Osteoblast (primary cell): ENCODE measurements around the gene CCDC82. TPM values are rescaled to one million over a fixed set of nuclear protein-coding genes. Genes with fewer than 3 reads are reported as not detected.

ENCODE experiments used
- DNase-seq: peaks from one replicate; pipeline ENCODE4 v3.0.0; 2011; ENCODE audit warnings: low spot score, mixed read lengths; ENCODE audit not compliant: insufficient read length; ENCODE audit errors: missing footprints
- H2AFZ ChIP-seq: 2 replicates; pipeline ENCODE4 v1.6.0; 2011; ENCODE audit warnings: mild to moderate bottlenecking, low read length
- H3K27ac ChIP-seq: 2 replicates; pipeline ENCODE4 v1.5.1; 2011; ENCODE audit warnings: mild to moderate bottlenecking, low read depth, low read length, moderate library complexity
- H3K27me3 ChIP-seq: 2 replicates; pipeline ENCODE4 v1.6.0; 2012; ENCODE audit warnings: mild to moderate bottlenecking, control low read depth, inconsistent platforms, low read length, moderate library complexity; ENCODE audit not compliant: insufficient read depth
- H3K36me3 ChIP-seq: 2 replicates; pipeline ENCODE4 v1.5.1; 2011; ENCODE audit warnings: mild to moderate bottlenecking, low read length, control low read depth, moderate library complexity; ENCODE audit not compliant: insufficient read depth
- H3K4me1 ChIP-seq: 2 replicates; pipeline ENCODE4 v1.5.1; 2011; ENCODE audit warnings: mild to moderate bottlenecking, low read length, control low read depth, moderate library complexity; ENCODE audit not compliant: insufficient read depth
- H3K4me2 ChIP-seq: 2 replicates; pipeline ENCODE4 v1.6.0; 2011; ENCODE audit warnings: mild to moderate bottlenecking, low read length; ENCODE audit not compliant: insufficient read depth
- H3K4me3 ChIP-seq: fragments of 200-600 bp; sonication (generic); 3 replicates; pipeline ENCODE4 v1.5.1; 2012; ENCODE audit warnings: mild to moderate bottlenecking, low read length, inconsistent platforms; ENCODE audit not compliant: insufficient read depth
- H3K79me2 ChIP-seq: 2 replicates; pipeline ENCODE4 v1.6.0; 2012; ENCODE audit warnings: mild to moderate bottlenecking, low read length, control low read depth, inconsistent platforms; ENCODE audit not compliant: insufficient read depth
- H3K9me3 ChIP-seq: 2 replicates; pipeline ENCODE4 v1.5.1; 2011; ENCODE audit warnings: low read depth, low read length, control low read depth
- H4K20me1 ChIP-seq: 2 replicates; pipeline ENCODE4 v1.6.0; 2012; ENCODE audit warnings: mild to moderate bottlenecking, low read length, control low read depth; ENCODE audit not compliant: insufficient read depth
- CTCF ChIP-seq: IDR thresholded peaks from 2 replicates; pipeline ENCODE4 v1.5.1; 2011; ENCODE audit warnings: mild to moderate bottlenecking, low read depth, low read length, moderate library complexity; ENCODE audit errors: extremely low read depth
- total RNA-seq: library from RNA; depleted of rRNA; stranded (reverse); fragments of >200 nt; gene quantifications from 2 replicates; pipeline ENCODE4 v1.2.3, GENCODE V29; 2012

The CCDC82 gene
- total RNA-seq, 1 donor = 19.5 TPM

- peak overlapping the region; percentile 97 for H3K4me2 ChIP-seq
- no peak overlapping the region for H3K27ac ChIP-seq
- H3K4me3 ChIP-seq = no peak overlapping the region
- peaks cover 57% of the 10 kb centered on the region for H3K79me2 ChIP-seq
- H3K9me3 ChIP-seq = no peaks in the 10 kb centered on the region
- no peak overlapping the region for H2AFZ ChIP-seq
- DNase-seq = no peak
- H3K4me1 ChIP-seq = peaks cover 25% of the 10 kb centered on the region
- no peaks in the 10 kb centered on the region for H4K20me1 ChIP-seq
- H3K36me3 ChIP-seq = no peaks in the 10 kb centered on the region
- TF ChIP-seq CTCF = peak; percentile 24
- no peaks in the 10 kb centered on the region for H3K27me3 ChIP-seq
Measured at GRCh38 chr11:96391698-96392307, 2.1 kb upstream of the CCDC82 start.

- no peaks in the 10 kb centered on the region for H3K27me3 ChIP-seq
- H3K9me3 ChIP-seq = no peaks in the 10 kb centered on the region
- H3K4me3 ChIP-seq = peak overlapping the region; percentile 93
- no peak for TF ChIP-seq CTCF
- peak overlapping the region; percentile 92 for H2AFZ ChIP-seq
- no peak for DNase-seq
- H3K4me2 ChIP-seq = peak overlapping the region; percentile 97
- H3K79me2 ChIP-seq = peaks cover 70% of the 10 kb centered on the region
- H4K20me1 ChIP-seq = no peaks in the 10 kb centered on the region
- peaks cover 25% of the 10 kb centered on the region for H3K4me1 ChIP-seq
- H3K27ac ChIP-seq = peak overlapping the region; percentile 95
- H3K36me3 ChIP-seq = no peaks in the 10 kb centered on the region
Measured at GRCh38 chr11:96390488-96390792, 728 bp upstream of the CCDC82 start.

- TF ChIP-seq CTCF = no peak
- H3K9me3 ChIP-seq = no peaks in the 10 kb centered on the region
- H3K36me3 ChIP-seq = no peaks in the 10 kb centered on the region
- H3K27ac ChIP-seq = peak overlapping the region; percentile 95
- peak overlapping the region; percentile 84 for H2AFZ ChIP-seq
- H3K27me3 ChIP-seq = no peaks in the 10 kb centered on the region
- peaks cover 79% of the 10 kb centered on the region for H3K79me2 ChIP-seq
- peaks cover 25% of the 10 kb centered on the region for H3K4me1 ChIP-seq
- no peaks in the 10 kb centered on the region for H4K20me1 ChIP-seq
- peak overlapping the region; percentile 97 for H3K4me2 ChIP-seq
- peak overlapping the region; percentile 93 for H3K4me3 ChIP-seq
- DNase-seq = peak; percentile 53
Measured at GRCh38 chr11:96388891-96389719, 607 bp downstream of the CCDC82 start.

- Histone ChIP-seq H2AFZ (no peak overlapping the region), H3K27ac (no peak overlapping the region), H3K27me3 (no peaks in the 10 kb centered on the region), H3K4me1 (peaks cover 8% of the 10 kb centered on the region), H4K20me1 (no peaks in the 10 kb centered on the region), H3K4me2 (no peak overlapping the region), H3K4me3 (no peak overlapping the region), H3K9me3 (no peaks in the 10 kb centered on the region), H3K79me2 (peaks cover 59% of the 10 kb centered on the region), H3K36me3 (peaks cover 10% of the 10 kb centered on the region)
- peak; percentile 5 for DNase-seq
- no peak for TF ChIP-seq CTCF
Measured at GRCh38 chr11:96385187-96385586, 4.5 kb downstream of the CCDC82 start.
